Left lobe of liver (tissue), 2 donors: ENCODE results near the gene KLK13. TPM values are rescaled to one million over a fixed set of nuclear protein-coding genes. Genes with fewer than 3 reads are reported as not detected.

Experiments
- ATAC-seq: fragments of 200-7000 bp; cut with Tn5 transposase; one replicate; pipeline ENCODE4 v1.9.1; 2020; ENCODE audit warnings: mild to moderate bottlenecking, moderate library complexity
- DNase-seq: peaks from one replicate; pipeline ENCODE4 v3.0.0-alpha.2; 2020; ENCODE audit warnings: low spot score
- total RNA-seq: library from RNA; stranded (reverse); gene quantifications from one replicate; pipeline ENCODE4 v1.2.1, GENCODE V29; 2021
- donor health status: DM: no; HTN: no; CAD: no; lungs with moderate emphysema.
- donor health status: DM: no; HTN: yes; CAD: no.

The KLK13 gene, protein sequence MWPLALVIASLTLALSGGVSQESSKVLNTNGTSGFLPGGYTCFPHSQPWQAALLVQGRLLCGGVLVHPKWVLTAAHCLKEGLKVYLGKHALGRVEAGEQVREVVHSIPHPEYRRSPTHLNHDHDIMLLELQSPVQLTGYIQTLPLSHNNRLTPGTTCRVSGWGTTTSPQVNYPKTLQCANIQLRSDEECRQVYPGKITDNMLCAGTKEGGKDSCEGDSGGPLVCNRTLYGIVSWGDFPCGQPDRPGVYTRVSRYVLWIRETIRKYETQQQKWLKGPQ
- total RNA-seq = not detected

DNA sequence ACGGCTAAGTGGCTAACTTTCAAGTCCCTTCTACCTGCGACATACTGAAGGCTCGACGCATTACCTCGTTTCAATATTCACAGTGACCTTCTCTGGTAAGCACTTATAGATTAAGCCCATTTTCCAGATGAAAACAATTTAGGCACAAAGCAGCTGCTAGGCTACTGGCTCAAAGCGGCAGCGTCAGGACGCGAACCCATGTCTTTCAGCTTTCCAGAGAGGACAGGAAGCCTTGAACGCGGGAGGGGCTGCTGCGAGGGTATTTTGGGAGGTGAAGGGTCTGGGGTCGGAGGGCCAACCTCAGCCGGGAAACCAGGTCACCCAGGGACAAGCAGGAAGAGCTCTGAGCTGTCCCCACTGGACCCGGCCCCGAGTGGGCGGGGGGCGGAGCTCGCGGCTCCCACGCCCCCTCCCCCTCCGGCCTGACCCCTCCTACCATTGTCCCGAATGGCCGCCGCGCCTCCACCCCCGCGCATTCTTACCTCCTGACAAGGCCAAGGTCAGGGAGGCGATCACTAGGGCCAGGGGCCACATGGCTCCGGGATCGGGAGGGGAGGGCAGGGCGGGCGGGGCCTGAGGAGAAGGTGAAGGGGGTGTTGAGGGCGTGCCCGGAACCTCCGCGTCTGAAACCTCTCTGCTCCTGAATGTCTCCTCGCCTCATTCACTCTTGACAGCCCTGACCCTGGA lies at the start of gene KLK13:
KLK13 (minus strand) TSS at position 559 of the 687 bp plus-strand sequence; CDS start at position 534, 25 bp downstream.
- DNase-seq = no peak
- ATAC-seq = no peak

DNA sequence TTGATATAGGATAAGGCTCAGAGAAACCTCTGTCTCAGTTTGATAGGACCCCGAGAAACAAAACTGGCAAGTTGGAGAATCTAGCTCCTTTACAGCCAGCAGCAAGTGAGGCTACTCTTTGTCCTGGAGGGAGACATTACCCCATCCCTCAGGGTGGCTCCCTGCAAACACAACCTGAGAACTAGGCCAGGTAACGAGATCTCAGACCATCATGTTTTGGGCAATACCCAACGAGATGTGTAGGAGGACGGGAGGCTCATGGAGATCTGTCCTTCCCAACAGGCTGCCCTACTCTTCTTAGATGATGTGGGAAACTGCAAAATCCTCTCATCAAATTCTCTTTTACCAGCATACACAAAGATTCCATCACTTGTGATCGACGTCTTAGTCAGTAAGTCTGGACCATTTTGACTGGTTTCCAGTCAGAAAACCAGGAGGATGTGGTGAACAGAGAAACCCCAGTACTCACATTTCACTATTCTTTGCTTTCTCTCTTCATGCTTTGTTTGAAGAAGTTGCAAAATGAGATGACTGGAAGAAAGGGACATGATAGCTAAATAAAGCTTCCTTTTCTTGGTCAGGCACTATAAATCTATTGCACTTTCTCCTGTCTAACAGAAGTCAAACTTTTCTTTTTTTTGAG lies 49.3 kb upstream of the KLK13 start:
- no peak for DNase-seq
- no peak for ATAC-seq

DNA sequence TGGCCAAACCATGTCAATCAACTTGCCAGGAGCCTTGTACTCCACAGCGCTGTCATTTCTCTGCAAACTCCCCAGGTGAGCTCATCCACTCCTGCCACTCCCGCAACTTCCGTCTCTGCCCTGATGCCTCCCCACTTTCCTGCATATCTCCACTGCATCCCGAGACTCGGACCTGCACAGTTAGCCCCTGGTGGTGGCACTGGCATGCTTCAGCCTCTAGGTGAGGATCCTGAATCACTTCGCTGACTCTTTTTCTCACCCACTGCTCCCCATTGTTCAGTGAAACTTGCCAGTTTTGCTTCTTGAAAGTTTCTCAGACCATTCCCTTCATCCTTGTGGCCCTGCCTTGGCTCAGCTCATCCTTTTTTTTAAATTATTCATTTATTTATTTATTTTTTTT lies 46.7 kb upstream of the KLK13 start:
- ATAC-seq (no peak), DNase-seq (no peak)

DNA sequence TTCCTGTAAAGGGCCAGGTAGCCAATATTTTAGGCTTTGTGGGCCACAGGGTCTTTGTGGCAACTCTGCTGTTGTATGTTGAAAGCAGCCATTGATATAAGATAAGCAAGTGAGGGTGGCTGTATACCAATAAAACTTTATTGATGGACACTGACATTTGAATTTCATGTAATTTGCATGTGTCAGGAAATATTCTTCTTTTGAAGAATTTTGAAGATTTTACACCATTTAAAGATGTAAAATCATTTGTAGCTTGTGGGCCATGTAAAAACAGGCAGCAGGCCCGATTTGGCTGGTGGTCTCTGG lies 45.7 kb upstream of the KLK13 start:
- DNase-seq (no peak), ATAC-seq (no peak)

DNA sequence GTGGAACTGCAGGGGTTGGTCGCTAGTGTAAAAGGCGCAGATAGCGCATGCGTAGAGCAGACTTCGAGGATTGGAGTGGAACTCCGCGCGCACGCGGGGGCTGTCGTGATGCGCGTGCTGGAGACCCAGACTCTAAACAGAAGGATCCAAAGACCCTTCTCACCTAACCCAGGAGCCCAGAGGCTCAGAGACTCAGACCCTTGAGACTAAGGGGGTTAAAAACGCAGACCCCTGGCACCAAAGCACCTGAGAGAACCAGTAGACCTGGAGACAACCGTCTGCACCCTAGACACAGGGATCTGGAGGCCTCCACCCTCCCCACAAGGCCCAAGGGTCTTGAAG lies 43.9 kb upstream of the KLK13 start:
- DNase-seq = no peak
- peak; percentile 46 for ATAC-seq

DNA sequence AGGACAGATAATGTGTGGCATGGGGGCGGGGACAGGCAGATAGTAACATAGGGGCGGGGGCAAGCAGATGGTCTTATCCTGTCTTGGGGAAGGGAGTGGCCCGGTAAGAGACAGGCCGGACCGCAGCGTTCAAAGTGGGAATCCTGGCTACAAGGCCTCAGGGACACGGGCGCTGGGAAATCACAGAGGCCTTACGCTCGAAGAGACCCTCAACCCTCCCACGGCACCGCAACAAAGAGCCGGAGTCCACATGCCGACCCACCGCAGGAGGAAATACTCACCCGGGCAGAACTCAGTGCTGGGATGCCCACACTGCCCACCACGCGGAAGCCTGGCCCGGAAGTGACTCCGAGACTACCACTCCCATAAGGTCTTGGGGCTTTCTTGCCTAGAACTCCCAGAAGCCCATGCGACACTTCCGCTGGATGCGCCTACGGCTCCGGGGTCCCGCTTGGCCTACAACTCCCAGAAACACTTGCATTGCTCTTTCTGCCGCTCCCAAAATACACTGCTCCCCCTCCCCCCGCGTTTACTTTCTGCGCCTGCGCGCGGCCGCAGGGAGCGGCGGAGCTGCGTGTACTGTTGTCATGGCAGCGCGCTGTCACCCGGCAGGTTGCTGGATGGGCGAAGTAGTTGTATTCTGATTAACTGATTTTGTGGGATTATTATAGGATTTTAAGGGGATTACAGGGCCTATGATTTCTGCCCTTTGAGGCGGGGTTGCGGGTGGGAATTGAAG lies 43.3 kb upstream of the KLK13 start, which contains the start of gene CTU1:
CTU1 (minus strand) TSS at position 344 of the 739 bp plus-strand sequence. CDS start 3,840 bp downstream, outside the sequence.
- ATAC-seq = peak; percentile 98
- peak; percentile 99 for DNase-seq

DNA sequence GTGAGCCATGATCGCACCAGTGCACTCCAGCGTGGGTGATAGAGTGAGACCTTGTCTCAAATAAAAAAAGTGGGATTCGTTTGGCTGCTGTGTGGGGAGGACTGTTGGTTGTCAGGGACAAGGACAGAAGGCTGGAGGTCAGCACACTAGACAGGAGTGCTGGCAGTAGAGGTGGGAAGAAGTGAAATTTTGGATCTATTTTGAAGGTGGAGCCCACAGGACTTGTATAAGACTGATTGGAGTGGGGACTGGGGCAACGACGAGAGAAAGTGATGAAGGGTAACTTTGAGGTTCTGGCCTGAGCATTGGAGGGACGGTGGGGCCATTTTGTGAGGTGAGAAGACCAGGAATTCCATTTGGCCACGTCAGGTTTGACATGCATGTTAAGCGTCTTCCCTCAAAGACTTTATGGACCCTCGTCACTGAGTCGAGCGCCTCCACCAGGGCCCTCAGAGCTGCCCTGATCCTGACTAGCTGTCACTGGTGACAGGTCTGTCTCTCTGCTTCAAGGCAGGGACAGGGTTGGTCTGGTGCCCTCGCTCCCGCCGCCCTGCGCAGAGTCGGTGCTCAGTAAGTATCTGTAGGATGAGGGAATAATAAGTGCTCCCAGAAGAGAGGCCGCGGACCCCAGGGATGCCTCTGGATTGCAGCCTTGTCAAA lies 42.6 kb upstream of the KLK13 start:
- no peak for DNase-seq
- ATAC-seq = no peak

DNA sequence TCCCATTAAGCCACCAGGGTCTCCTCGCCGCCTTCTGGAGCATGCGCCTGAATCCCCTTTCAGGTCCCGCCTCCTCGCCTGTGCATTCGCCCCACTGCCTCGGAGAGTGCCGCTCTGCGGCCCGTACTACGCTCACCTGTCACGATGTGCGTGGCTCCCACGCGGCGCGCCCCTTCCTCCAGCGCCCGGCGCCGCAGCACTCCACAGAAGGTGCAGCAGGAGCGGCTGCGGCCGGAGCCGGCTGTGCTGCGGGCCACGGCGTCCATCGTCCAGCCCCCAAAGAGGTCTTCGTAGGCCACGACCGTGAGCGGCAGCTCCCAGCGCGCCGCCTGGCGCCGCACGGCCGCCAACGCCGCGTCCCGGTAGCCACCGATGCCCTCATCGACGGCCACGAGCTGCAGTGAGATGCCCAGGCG lies 39.0 kb upstream of the KLK13 start:
- no peak for ATAC-seq
- DNase-seq = no peak

DNA sequence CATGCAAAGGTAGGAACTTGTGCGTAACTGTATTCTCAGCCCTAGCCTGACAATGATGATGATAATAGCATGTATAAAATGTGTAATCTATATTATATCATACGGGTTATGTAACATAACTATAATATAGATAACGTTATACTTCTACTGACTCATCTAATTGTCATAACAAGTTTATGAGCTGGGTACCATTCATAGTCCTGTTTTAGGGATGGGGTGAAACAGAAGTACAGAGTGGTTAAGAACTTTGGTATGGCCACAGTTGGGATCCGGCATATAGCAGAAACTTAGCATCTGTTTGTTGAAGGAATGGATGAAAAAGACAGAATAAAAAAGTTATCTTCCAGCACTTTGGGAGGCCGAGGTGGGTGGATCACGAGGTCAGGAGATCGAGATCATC lies 38.1 kb upstream of the KLK13 start:
- no peak for ATAC-seq
- DNase-seq = no peak

DNA sequence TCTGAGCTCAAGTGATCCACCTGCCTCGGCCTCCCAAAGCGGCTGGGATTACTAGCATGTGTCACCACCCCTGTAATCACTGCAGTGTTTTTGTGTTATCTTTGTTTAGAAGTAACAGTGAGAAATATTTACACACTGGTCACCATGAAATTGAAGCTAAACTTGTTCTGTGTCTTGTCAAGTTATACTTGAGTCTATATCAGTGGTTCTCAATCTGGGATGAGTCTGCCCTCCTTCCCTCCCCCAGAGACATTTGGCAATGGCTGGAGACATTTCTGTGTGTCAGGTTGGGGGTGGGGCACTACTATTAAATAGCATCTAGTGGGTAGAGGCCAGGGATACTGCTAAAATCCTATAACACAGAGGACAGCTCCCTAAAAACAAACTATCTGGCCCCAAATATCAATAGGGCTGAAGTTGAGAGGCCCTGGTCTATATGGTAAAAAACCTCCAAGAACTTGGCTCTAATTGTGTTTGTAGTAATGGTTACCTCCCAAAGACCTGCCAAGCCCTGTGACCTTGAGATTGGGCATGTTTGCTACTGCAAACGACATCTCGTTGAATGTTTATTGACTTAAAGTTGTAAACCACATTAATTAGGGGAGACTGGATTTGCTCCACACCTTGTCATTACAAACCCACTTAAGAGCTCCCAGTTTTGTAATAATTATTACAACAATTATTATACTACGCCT lies 36.4 kb upstream of the KLK13 start:
- DNase-seq = no peak

DNA sequence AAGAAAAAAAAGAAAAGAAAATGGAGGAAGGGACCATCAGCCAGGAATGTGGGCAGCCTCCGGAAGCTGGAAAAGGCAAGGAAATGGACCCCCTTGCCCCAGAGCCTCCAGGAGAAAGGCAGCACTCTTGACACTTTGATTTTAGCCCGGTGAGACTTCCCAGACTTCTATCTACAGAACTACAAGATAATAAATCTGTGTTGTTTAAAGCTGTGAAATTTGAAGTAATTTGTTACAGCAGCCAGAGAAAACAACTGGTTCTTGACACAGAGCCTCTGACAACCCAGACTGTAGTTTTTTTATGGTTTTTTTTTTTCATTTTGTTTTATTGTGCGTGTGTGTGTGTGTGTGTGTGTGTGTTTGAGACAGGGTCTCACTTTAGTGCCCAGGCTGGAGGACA lies 35.7 kb upstream of the KLK13 start:
- DNase-seq (no peak), ATAC-seq (no peak)

More for the DNA sequence above, 36.4 kb upstream of the KLK13 start:
- ATAC-seq = no peak

DNA sequence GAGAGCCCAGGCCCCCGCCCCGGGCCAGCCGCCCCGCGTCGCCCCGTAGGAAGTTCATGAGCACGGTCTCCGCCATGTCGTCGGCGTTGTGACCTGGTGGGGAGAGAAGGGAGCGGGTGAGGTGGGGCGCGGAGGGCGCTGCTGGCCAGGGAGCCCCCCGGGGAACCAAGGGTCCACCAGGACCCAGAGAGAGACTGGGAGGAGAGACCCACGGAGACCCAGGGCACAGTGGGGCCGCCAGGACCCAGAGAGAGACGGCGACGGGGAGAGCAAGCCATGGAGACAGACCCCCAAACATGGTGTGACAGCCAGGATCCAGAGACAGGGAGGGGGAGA lies 34.1 kb upstream of the KLK13 start:
- ATAC-seq (no peak), DNase-seq (no peak)

DNA sequence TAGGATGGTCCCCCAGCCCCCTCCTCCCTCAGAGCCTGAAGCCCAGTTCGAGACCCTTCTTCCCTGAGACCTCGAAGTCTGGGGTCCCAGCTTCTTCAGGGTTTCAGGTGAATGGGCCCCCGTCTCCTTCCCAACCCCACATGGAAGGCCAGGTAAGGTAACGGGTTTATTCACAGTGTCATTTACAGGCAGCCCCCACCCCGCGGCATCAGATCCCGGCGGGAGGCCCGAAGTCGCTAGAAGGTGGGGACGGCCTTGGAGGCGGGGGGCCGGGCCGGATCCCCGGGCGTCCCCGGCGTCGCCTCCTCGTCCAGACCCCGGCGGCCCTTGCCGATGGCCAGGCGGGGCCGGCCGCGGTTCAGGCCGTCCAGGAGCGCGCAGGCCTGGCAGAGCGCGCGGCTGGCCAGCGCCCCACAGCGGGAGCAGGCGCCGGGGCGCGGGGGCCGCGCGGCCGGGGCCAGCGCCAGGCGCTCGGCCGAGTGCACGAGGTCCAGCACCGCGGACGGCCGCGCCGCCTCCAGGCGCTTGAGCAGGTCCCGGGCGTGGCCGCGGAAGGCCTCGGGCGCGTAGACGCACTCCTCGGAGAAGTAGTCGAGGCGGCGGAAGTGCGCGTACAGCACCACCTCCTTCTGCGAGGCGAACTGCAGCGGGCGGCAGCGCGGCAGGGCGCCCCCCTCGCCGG lies 33.6 kb upstream of the KLK13 start:
- ATAC-seq (peak; percentile 31), DNase-seq (no peak)

DNA sequence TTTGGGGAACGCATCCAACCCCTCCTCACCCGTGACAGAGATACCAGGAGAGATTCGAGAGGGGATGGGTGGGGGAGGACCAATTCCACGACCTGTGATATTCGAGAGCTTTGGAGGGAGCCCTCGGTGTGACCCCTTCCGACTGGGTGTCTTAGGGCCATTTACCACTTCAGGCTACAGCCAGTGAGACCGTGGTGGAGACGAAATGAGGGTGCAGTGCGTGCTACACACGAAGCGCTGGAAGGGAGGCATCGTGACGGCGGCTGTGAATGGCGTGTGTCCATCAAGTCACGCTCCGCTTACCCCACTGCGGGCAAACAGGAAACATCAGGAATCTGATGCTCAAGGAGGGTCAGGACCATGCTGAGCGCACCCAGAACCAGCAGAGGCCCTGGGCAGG lies 32.9 kb upstream of the KLK13 start:
- no peak for DNase-seq

DNA sequence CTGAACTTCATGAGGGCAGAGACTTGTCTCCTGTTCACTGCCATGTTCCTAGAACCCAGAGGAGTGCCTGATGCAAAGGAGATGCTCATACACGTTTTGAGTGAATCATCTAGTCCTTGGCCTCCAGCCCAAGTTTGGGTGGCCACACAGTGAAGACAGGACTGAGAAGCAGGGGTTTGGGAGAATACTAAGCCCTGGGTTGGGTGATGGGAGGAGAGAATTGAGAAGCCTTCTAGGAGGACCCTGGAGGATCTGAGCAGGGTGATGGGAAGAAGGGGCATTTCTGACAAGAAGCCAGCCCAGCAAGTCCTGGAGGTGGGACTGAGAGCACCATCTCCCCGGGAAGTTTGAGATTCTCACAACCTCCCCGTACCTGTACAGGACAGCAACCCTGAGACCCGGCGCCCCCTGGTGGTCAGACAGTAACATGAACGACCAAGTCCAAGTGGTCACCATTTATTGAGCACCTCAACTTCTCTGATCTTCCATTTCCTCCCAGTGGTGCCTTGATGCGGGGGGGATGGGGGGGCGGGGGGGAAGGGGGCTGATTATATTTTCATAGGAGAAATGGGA lies 32.4 kb upstream of the KLK13 start:
- DNase-seq = no peak
- ATAC-seq = peak; percentile 77

More for the DNA sequence above, 32.9 kb upstream of the KLK13 start:
- no peak for ATAC-seq

DNA sequence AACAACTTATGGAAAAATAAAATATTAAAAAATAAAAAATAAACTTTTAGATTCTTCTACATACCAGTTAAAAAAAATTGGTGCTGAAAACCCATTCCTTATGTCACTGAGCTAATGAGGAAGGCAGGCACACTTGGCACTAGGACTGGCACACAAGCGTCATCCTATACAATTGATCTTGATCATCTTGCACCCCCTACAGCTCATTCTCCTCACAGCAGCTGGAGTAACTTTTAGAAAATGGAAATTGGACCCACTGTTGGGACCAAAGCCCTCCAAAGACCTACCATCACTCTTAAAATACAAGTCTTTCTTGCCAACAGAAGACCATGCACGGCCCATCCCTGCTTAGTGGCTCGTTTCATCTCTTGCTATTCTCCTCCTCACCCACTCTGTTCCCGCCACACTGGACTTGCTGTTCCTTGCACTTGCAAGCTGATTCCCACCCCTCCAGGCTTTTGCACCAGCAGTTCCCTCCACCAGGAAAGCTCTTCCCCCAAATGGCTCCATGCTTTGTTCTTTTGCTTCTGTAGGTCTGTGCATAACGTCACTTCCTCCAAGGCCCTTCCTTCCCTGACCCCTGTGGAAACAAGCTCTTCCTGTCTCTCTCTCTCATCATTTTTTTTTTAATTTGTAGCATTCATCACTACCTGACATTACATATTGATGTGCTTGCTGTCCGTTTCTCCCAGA lies 31.7 kb upstream of the KLK13 start:
- no peak for DNase-seq
- no peak for ATAC-seq

DNA sequence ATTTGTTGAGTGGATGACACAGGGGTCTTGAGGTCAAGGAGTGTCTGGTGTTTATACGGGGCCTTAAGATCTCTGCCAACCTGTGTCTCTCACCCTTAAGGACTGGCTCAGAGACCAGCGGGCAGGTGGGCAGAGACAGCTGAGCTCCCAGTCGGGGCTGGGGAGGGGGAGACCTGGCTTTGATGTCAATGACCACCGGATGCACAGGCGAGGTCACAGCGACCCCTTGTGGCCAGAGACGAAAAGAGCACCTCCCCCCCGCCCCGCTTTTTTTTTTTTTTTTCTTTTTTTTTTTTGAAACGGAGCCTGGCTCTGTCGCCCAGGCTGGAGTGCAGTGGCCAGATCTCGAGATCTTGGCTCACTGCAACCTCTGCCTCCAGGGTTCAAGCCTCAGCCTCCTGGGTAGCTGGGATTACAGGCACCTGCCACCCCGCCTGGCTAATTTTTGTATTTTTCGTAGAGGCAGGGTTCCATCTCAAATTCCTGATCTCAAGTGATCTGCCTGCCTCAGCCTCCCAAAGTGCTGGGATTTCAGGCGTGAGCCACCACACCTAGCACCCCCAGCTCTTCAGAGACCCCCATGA lies 29.9 kb upstream of the KLK13 start:
- no peak for ATAC-seq
- DNase-seq = no peak

DNA sequence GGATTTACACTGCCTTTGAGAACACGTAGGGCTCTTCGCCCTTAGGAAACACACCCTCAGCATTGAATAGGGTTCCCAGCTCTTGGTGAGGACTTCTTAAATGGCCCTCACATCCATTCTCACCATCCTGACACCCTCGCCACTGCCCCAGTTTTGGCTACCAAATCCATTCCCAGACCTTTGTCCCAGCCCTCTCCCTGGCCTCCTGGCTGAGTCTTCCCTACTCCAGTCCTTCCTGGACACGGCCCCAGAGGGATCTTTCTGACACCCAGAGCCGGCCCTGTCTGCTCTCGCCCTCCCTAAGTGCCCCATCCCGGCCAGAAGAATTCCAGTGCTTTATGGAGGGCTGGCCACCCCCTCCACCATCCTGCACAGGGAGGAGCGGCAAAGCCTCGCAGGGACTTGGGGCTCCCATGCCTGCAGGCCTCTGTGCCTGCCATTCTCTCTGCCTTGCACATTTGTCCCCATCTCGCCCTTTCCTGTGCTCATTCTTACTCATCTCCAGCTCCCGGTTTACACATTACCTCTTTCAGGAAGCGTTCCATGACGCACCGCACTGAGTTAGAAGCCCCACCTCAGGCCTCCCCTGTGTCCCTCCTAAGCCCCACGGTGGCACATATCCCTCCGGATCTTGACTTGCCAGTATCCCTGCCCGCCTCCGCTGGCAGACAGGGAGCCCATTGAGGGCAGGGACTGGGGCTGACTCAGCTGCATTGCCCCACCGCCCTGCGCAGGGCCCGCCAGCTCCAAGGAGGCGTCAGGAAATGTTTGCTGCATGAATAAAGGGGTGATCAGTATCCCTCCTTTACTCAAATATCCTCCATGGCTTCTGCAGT lies 28.8 kb upstream of the KLK13 start:
- ATAC-seq (no peak), DNase-seq (no peak)
